Activated CD4-positive, alpha-beta T cell treated with anti-CD3 and anti-CD28 coated beads for 48 hours (primary cell): ENCODE results near the gene OTOS.
A peak's percentile ranks its signal among the peaks of the same experiment; 100 is the strongest.

Experiments
- DNase-seq: peaks from one replicate; pipeline ENCODE4 v3.0.0-alpha.2; 2020

Gene OTOS

GRCh38 chr2:240135706-240136012, 4.8 kb downstream of the OTOS start:
- DNase-seq = no peak

DNA sequence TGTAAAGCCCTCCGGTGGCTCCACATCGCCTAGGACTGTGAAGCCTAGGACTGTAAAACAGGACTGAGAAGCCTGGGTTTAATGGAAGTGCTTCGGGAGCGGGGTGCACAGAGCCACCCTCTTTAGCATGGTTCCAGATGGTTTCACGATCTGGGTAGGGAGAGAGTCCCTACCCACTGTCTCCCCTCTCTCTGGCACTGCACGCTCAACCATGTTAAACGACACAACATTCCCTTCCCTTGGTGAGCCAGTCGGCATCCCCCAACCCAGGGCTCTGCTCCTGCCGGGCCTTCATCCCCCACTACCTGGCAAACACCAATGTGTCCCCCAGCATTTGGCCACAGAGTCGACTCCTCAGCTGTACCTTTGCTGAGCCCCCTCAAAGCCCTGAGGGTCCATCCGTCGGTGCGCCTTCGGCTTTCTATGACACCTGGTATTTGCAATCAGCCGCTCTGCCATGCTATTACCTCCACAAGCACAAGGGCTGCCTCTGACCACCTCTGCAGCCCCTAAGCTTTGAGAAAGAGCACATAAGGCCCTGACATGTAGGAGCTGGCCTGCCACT, 5.4 kb downstream of the OTOS start:
- DNase-seq = no peak

GRCh38 chr2:240134466-240134865, 6.0 kb downstream of the OTOS start:
- DNase-seq = no peak

DNA sequence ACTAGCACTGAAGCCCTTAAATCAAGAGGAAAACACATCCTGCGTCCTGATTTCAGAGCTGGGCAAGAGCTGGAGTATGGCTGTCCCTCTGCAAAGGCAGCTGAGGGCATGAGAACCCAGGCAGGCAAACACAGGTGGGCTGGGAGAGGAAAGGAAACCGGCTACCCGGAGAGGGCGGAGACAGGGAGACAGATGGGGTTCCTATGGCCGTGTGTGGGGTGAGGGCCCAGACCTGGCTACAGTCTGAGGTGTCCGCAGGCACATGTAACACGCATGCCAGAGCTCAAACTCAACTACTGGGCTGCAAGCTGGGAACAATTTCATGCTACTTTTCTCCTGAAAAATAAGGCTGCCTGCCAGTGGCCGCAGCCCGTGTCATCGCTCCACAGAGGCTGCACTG, 7.1 kb downstream of the OTOS start:
- DNase-seq = peak; percentile 0

DNA sequence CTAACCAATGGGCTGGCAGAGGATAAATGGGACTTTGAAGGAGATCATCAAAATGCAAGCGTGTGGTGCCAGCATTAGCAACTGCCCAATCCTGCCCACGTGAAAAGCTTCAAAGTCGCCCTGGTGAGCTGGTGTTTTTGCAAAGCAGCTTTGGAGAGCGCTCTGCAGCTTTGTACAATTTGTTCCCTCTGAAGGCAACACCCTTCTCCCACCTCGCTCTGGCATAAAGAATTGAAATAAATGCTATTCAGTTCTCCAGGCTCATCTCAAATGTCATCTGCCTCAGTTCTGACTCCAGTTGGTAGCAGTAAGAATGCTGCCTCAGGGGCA, 7.8 kb downstream of the OTOS start:
- no peak for DNase-seq

GRCh38 chr2:240131941-240132650, 8.4 kb downstream of the OTOS start:
- peak; percentile 11 for DNase-seq

DNA sequence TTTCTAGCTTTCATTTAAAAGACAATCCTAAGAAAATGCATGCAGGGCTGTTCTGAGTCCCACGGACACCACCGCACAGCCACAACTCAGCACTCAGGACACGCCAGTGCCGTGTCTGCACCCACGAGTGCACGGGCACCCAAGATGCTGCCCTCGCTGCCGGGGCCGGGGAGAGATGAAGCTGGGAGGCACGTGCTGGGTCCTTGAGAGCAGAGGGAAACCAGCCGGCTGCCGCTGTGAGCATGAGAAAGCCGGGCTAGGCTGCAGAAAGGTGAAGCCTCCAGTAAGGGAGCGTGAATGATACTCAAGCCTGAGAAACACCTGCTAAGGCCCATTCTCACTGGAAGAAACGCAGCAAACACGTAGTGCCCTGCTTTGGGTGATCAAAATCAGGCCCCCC, 9.2 kb downstream of the OTOS start:
- peak; percentile 0 for DNase-seq

DNA sequence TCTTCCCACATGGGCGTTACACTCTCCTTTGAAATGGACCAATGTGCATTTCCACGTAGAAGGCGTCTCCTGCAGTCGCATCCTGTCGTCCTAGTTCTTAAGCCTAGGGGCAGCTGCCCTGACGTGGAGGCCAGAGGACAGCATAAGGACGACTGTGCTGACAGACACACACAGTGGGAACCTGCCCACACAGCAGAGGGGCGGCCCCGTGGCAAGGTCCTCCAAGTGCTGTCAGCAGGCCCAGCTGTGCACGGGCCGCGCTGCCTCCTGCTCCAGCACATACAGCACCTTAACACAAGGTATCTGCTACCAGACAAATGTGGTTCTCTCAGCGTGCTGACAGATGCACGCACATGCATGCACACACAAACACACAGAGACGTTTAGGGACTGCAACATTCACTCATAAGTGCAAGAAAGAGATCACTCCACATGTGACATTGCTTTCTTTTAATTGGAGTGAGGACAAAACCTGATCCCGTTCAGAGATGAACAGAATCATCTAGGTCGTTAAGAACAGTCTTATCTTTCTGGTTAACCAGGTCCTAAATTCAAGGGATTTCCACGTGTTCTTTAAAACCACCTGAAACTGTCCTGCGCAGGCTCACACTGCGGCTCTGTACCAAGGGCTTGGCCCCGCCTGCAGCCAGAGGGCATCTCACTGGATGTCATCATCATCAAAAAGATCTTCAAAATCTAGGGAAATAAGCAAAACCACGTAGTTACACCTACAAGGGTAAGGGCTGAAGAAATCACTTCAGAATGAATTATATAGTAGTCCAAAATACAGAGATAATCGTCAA, 9.9 kb downstream of the OTOS start:
- no peak for DNase-seq

GRCh38 chr2:240129731-240130392, 10.6 kb downstream of the OTOS start:
- DNase-seq = peak; percentile 1

- DNase-seq = peak; percentile 1
These were observed 11.1 kb downstream of the OTOS start for GRCh38 chr2:240129311-240129710.

- DNase-seq = peak; percentile 0
These were observed 11.8 kb downstream of the OTOS start for GRCh38 chr2:240128608-240129145.

GRCh38 chr2:240127911-240128607, 12.4 kb downstream of the OTOS start:
- peak; percentile 0 for DNase-seq

DNA sequence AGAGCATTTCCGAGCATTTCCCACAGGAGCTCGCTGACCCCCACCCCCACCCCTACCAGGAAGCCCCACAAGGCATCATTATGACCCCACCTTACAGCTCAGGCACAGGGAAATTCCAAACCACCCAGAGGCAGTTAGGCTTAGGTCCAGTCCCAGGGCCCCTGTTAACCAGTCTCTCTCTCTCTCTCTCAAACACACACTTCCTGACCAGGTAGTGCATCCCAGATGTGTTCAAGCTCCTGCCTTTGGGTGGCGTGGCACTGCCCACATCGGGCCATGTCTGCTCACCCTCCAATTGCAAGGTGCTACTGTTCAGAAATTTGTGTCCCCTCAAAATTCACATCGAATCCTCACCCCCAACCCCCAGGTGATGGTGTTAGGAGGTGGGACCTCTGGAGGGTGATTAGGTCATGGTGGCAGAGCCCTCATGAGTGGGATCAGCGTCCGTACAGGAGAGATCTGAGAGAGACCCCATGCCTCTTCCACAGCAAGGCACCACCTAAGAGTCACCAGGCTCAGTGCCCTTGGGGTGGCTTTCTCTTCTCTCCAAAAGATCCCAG, 13.2 kb downstream of the OTOS start:
- peak; percentile 0 for DNase-seq

DNA sequence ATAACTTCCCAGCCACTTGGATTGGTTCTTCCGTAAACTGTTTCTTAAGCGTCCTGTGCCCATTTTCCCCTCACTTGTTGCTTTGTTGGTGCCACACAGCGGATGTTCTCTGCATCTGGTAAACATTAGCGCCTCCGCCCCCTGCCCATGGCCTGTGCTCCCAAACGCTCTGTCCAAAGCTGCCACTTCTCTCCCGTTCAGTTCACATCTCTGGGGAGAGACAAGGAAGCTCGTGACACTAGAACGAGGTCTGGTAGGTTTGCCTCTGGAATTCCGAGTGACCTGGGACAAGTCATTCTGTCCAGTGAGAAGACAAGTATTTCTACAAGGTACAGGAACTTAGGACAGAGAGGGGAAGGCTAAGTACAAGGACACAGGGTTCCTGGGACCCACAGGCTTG, 13.7 kb downstream of the OTOS start:
- no peak for DNase-seq

GRCh38 chr2:240125742-240126141, 14.7 kb downstream of the OTOS start:
- no peak for DNase-seq

DNA sequence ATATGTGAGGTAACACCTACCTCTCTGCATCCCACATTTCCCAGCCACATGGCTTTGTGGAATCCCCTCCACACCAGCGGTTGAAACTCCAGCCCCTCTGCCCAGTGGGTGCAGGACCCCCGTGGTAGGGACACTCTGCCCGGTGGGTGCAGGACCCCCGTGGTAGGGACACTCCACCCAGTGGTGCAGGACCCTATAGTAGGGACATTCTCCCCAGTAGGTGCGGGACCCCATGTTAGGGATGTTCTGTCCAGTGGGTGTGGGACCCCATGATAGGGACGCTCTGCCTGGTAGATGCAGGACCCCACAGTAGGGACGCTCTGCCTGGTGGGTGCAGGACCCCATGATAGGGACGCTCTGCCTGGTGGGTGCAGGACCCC, 15.8 kb downstream of the OTOS start:
- no peak for DNase-seq

DNA sequence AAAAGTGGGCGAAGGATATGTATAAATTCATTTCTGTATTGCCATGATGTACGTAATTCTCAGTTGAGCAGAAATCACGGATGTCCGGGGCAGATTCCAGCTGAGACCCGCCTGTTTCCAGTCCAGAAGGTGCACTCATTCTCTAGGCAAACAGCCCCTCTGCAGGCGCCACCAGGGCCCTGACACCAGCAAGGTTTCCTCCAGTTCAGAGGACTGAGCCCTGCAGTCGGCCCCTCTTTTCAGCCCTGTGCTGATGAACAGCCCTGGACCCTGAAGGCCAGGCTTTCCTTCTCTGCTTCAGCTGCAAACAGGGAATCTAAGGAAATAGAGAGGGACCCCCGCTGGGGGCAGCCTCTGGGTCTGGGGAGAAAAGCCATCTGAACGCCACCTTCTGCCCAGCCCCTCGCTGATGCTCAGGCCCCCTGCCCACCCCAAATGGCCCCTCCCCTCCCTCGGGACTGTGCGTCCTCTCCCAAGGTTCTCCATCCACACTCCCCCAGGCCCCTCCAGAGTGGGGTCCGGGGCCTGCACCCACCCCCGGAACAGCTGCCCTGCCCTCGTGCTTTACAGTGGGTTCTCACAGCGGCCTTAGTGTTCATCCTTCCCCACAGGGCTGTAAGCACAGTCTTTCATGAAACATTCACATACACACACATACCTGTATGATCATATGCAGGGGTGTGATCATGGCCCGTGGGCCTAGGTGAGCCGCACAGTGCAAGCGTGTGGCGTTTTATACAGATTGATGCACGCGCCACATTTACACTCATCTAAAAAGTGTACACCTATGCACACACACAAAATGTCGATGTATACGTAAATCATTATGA, 16.4 kb downstream of the OTOS start:
- no peak for DNase-seq

GRCh38 chr2:240121675-240122074, 18.8 kb downstream of the OTOS start:
- DNase-seq = no peak

DNA sequence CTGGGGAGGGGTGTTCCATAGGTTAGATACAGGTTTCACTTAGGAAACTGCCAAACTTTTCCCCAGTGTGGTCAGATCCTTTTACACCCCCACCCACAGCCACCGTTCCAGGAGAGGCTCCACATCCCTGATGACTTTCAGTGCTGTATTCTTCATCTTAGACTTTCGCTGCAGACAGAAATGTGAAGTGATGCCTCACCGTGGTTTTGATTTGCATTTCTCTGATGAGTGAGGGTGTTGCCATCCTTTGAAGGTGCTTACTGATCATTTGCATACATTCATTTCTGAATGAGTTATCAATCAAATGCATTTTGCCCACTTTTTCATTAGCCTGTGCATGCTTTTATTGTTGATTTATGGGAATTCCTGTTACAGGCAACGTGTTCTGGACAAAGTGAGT, 19.3 kb downstream of the OTOS start:
- peak; percentile 41 for DNase-seq

DNA sequence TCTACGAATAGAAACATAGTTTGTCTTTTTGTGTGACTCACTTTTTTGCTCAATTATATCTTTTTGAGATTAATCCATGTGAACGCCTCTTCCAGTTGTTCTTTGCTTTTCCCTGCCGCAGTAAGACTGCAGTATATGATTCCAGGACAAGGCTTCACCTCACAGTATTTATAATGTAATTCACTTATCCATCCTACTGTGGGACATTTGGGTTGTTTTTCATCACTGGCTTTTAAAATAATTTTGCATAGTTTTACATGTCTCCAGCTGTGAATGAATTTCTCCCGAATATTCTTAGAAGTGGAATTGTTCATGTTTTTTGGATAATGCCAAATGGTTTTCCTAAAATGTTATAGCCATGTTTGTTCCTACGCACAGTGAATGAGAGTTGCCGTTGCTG, 26.2 kb downstream of the OTOS start:
- no peak for DNase-seq

GRCh38 chr2:240112914-240113690, 27.4 kb downstream of the OTOS start:
- no peak for DNase-seq
